Pericardium fibroblast (primary cell): ENCODE data around the gene TIMM50. TPM values are rescaled to one million over a fixed set of nuclear protein-coding genes. Genes with fewer than 3 reads are reported as not detected.

Experiments used
- total RNA-seq: library from RNA; depleted of rRNA; stranded (reverse); fragments of >200 nt; gene quantifications from 2 replicates; pipeline ENCODE4 v1.2.3, GENCODE V29; 2015

The TIMM50 gene
- 49.8 and 59.7 TPM in 2 replicates for total RNA-seq

GRCh38 chr19:39480337-39481228 lies at the start of gene TIMM50:
Gene TIMM50 (plus strand): TSS chr19:39480838. CDS start chr19:39480854, 16 bp downstream.

DNA sequence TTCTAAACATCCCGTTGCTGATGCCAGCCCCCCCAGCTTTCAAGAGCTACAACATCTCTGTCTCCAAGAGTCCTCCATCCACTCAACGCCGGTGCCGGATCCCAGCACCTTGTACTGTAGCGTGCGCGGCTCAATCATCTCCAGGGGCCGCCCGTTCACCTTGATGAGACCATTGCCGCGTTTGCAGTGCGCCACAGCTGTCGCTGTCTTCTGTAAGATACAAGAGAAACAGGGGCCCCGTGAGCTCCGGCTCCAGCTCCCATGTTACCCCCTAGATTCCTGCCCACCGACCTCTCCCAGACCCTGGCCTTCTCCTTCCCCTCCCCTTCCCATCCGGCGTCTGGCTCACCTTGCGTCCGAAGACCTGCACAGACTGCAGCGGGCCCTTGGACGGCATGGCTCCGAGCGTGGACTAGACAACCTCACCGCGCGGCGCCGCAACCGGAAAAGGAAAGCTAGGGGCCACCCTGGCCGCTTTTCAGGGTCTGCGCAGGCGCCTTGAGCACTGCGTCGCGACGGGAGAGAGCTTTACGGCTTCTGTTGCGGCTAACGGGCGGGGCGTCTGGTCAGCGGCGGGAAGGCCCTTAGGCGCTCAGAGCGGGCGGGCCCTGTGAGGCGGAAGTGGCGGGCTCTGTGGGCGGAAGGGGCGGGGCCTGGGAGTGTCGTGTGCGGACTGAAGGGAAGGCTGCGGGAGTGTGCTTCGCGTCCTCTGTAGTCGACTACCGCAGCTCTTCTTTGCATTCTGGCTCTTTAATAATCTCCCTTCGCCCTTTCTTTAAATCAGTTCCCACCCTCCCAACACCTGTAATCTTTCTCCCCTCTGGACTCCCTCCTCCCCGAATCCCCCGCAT lies 44.9 kb upstream of the TIMM50 start, which contains the start of gene RPS16:
Gene RPS16, minus strand, starts transcription at position 451 of the 851 bp plus-strand sequence. Its CDS starts 54 bp downstream, at position 397.

GRCh38 chr19:39445196-39446111 lies 35.2 kb upstream of the TIMM50 start, which contains the start of gene SUPT5H:
Gene SUPT5H (plus strand): TSS chr19:39445582. CDS start chr19:39445891, 309 bp downstream.

DNA sequence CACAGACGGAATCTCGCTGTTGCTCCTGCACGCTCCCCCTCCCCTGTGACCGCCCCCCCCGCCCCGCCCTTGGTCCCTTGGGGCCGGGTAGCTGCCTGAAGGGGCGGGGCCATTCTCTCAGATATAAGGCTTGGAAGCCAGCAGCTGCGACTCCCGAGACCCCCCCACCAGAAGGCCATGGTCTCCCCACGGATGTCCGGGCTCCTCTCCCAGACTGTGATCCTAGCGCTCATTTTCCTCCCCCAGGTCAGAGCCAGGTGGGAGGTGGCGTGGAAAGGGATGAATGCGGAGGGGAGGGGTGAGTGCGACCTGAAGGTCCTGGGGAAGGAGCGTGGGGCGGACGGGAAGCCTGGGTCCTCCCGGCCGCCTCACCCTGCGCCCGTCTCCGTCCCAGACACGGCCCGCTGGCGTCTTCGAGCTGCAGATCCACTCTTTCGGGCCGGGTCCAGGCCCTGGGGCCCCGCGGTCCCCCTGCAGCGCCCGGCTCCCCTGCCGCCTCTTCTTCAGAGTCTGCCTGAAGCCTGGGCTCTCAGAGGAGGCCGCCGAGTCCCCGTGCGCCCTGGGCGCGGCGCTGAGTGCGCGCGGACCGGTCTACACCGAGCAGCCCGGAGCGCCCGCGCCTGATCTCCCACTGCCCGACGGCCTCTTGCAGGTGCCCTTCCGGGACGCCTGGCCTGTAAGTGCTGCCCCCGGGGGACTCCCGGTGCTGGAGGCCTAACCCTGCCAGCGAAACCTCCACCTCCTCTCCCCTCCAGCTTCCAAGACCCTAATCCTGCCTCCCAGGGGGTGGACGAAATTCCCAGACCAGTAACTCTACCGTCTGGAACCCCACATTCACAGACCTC lies 18.4 kb downstream of the TIMM50 start, which contains the start of gene DLL3:
Gene DLL3, plus strand, starts transcription at position 150 of the 845 bp plus-strand sequence. Its CDS starts 28 bp downstream, at position 178.

GRCh38 chr19:39514840-39515550 lies 34.4 kb downstream of the TIMM50 start, which contains the start of gene SELENOV:
Gene SELENOV (plus strand): TSS chr19:39515139. CDS start chr19:39515213, 74 bp downstream.

DNA sequence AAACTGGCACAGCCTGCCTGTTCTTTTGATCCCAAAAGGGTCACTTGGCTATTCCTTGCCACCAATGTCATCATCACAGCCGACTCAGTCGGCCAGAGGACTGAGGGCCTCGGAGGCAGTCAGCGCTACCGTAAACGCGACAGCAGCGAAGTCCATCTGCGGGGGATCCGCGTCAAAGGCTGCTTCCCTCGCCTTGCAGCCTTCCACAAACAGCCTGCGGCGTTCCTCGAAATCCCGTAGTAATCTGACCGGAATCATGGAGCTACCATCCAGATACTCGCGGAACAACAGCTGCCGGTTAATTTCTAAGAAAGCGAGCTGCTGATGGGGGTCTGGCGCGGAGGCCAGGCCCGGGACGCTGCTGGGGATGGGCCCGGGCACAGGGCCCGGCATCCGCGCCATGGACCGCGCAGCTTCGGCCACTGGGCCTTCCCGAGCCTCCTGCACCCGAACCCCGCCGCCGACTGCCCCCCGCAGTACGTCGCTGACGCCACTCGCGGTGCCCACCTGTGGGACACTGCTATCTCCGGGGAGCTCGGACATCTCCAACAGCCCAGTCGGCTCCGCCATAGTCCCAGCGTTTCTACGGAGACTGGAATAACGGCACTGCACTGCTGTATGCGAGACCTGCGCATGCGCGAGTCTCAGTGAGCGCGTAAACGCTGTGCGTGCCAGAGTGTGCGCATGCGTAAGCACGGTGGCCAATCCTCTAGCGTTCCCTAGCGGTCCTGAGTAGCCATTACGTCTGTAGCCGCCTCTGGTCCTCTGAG lies 51.8 kb downstream of the TIMM50 start, which contains the start of gene EID2B:
Gene EID2B, minus strand, starts transcription at position 620 of the 770 bp plus-strand sequence. Its CDS starts 50 bp downstream, at position 570.

DNA sequence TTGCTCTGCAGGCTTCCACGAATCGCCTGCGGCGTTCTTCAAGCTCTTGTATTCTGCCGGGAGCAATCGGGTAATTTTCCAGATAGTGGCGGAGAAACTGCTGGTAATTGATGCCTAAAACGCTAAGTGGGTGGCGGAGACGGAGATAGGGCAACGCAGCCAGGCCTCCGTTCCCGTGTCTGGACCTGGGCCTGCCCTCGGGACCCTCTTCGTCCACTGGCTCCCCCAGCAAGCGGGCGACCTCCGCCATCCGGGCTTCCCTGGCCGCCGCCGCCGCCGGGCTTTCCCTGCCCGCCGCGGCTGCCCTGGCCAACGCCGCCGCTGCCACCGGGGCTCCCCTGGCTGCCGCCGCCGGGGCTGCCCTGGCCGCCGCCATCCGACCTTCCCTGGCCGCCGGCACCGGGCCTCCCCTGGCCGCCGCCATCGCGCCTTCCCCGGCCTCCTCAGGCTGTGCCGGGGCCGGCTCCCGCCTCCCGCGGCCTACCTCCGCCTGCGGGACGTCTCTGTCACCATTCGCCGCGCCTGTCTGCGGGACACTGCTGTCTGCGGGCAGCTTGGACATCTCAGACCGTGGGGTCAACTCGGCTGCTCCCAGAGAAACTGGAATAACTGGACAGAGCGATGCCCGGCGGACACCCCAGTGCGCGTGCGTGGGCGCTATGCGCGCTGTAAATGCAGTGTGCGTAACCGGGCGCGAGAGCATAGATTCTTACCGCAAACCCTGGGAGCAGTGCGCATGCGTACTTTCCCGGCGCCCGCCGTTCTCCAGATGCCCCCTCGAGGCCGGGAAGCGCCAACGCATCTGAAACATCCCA lies 59.1 kb downstream of the TIMM50 start, which contains the start of gene EID2:
Gene EID2, minus strand, starts transcription at position 644 of the 815 bp plus-strand sequence. Its CDS starts 82 bp downstream, at position 562.

Other genes with a start within 250 kb of the TIMM50 start
- gene IFNL3, start 235.8 kb upstream of the TIMM50 start, total RNA-seq: not detected in 2 replicates
- gene IFNL4, start 232.0 kb upstream of the TIMM50 start, total RNA-seq: not detected in 2 replicates
- gene IFNL2, start 212.4 kb upstream of the TIMM50 start, total RNA-seq: not detected in 2 replicates
- gene IFNL1, start 184.4 kb upstream of the TIMM50 start, total RNA-seq: not detected in 2 replicates
- 0.34 and 0.82 TPM in 2 replicates for gene LRFN1, start 160.0 kb upstream of the TIMM50 start, total RNA-seq
- gene GMFG, start 144.8 kb upstream of the TIMM50 start, total RNA-seq: 1.4 TPM in 1 of 2 replicates, not detected in the other
- 54.0 and 68.6 TPM in 2 replicates for gene SAMD4B, start 138.4 kb upstream of the TIMM50 start, total RNA-seq
- 25.4 and 32.8 TPM in 2 replicates for gene PAF1, start 89.7 kb upstream of the TIMM50 start, total RNA-seq
- 23.7 and 33.6 TPM in 2 replicates for gene MED29, start 89.5 kb upstream of the TIMM50 start, total RNA-seq
- 100 and 116 TPM in 2 replicates for gene ZFP36, start 74.0 kb upstream of the TIMM50 start, total RNA-seq
- gene PLEKHG2, start 68.2 kb upstream of the TIMM50 start, total RNA-seq: 18.3 and 29.1 TPM in 2 replicates
- 2,259 and 2,454 TPM in 2 replicates for gene RPS16, start 44.9 kb upstream of the TIMM50 start, total RNA-seq
- 66.2 and 68.4 TPM in 2 replicates for gene SUPT5H, start 35.3 kb upstream of the TIMM50 start, total RNA-seq
- 0.23 and 1.2 TPM in 2 replicates for gene DLL3, start 18.1 kb downstream of the TIMM50 start, total RNA-seq
- not detected in 2 replicates for gene SELENOV, start 34.3 kb downstream of the TIMM50 start, total RNA-seq
- 1.0 and 2.2 TPM in 2 replicates for gene EID2B, start 52.0 kb downstream of the TIMM50 start, total RNA-seq
- 9.4 and 17.2 TPM in 2 replicates for gene EID2, start 59.3 kb downstream of the TIMM50 start, total RNA-seq
- not detected in 2 replicates for gene LGALS13, start 121.7 kb downstream of the TIMM50 start, total RNA-seq
- not detected in 2 replicates for gene LGALS16, start 175.1 kb downstream of the TIMM50 start, total RNA-seq
- not detected in 2 replicates for gene LGALS14, start 223.6 kb downstream of the TIMM50 start, total RNA-seq